ENCODE data around the gene FOXM1.

DNA sequence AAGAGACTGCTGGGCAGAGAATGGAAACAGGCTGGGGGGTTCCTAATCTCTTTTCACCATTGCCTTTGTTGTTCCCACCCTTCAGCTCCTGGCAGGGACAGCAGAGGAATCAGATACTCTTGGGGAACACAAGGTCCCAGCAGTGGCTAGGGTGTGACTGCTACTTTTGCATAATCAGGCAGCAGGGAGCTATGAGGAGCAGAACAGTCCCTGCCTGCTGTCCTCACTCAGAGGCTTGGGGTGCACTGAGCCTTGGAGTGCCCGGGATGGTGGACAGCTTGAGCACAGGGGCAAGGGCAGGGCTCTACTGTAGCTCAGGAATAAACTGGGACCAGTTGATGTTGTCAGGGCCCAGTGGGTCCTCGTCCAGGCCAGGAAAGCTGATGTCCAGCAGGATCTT is 18.6 kb downstream of the FOXM1 start:
- TF ChIP-seq, protein P1, sequence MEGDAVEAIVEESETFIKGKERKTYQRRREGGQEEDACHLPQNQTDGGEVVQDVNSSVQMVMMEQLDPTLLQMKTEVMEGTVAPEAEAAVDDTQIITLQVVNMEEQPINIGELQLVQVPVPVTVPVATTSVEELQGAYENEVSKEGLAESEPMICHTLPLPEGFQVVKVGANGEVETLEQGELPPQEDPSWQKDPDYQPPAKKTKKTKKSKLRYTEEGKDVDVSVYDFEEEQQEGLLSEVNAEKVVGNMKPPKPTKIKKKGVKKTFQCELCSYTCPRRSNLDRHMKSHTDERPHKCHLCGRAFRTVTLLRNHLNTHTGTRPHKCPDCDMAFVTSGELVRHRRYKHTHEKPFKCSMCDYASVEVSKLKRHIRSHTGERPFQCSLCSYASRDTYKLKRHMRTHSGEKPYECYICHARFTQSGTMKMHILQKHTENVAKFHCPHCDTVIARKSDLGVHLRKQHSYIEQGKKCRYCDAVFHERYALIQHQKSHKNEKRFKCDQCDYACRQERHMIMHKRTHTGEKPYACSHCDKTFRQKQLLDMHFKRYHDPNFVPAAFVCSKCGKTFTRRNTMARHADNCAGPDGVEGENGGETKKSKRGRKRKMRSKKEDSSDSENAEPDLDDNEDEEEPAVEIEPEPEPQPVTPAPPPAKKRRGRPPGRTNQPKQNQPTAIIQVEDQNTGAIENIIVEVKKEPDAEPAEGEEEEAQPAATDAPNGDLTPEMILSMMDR (IDR thresholded peaks at IDR 0.05): no peak
- TF ChIP-seq POLR2A (IDR thresholded peaks at IDR 0.05): no peak
